ENCODE data around the gene STARD7.

STARD7 gene

GRCh38 chr2:96136129-96136720 lies 72.4 kb downstream of the STARD7 start:
- DNase-seq (ENCODE audit: low read depth in 2 of 2): no peak

- no peak for DNase-seq (ENCODE audit: low read depth in 2 of 2)
Measured at GRCh38 chr2:96135621-96136020, 73.0 kb downstream of the STARD7 start.

GRCh38 chr2:96135171-96135570 lies 73.5 kb downstream of the STARD7 start:
- no peak for DNase-seq (ENCODE audit: low read depth in 2 of 2)
